Fibroblast of lung (primary cell): ENCODE measurements around the gene FKBP9.

ENCODE experiments used
- EZH2 ChIP-seq: IDR thresholded peaks from 2 replicates; pipeline ENCODE4 v1.5.1; 2012; ENCODE audit warnings: low read length, control low read depth, mild to moderate bottlenecking; ENCODE audit errors: missing control alignments
- TF ChIP-seq, protein P1 (sequence below), 2 donors: IDR thresholded peaks in 1 of 2; conservative IDR thresholded peaks in 1 of 2; 1 replicate in 1 of 2; 2 replicates in 1 of 2; pipeline ENCODE4 v1.5.1; 2011 to 2012; ENCODE audit warnings: low read length in 2 of 2, control low read depth in 1 of 2, inconsistent platforms in 1 of 2, low read depth in 1 of 2, mild to moderate bottlenecking in 1 of 2

DNA sequence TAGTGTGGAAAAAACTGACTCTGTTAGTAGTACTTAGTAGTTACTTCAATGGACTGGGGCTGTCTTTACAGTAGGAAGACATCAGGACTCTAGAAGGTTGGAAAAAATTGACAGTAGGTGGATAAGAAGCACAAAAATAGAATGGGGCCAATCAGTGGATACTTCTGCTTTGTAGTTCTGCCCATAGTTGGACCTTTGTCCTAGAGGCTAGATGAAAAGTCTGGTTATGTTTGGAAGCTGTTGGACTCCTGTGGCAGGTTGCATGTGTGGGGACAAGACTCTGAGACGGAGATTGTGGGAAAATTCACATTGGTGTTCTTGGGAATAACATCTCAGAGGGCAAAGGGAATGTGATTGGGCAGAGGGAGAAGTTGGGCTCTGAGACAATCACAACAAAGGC lies 47.0 kb upstream of the FKBP9 start:
- TF ChIP-seq, protein P1, sequence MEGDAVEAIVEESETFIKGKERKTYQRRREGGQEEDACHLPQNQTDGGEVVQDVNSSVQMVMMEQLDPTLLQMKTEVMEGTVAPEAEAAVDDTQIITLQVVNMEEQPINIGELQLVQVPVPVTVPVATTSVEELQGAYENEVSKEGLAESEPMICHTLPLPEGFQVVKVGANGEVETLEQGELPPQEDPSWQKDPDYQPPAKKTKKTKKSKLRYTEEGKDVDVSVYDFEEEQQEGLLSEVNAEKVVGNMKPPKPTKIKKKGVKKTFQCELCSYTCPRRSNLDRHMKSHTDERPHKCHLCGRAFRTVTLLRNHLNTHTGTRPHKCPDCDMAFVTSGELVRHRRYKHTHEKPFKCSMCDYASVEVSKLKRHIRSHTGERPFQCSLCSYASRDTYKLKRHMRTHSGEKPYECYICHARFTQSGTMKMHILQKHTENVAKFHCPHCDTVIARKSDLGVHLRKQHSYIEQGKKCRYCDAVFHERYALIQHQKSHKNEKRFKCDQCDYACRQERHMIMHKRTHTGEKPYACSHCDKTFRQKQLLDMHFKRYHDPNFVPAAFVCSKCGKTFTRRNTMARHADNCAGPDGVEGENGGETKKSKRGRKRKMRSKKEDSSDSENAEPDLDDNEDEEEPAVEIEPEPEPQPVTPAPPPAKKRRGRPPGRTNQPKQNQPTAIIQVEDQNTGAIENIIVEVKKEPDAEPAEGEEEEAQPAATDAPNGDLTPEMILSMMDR (conservative IDR thresholded peaks at IDR 0.05 in 1 of 2, IDR thresholded peaks at IDR 0.05 in 1 of 2; ENCODE audit: low read depth in 1 of 2, low read length in 2 of 2) = no peak
- no peak for TF ChIP-seq EZH2
